GM12892 (cell line): Measurements from ENCODE around the gene TOM1L2.

Experiments used
- POLR2A ChIP-seq: IDR thresholded peaks from 2 replicates; pipeline ENCODE4 v1.6.1; 2011; ENCODE audit warnings: low read depth, low read length, control low read depth
- POLR2AphosphoS5 ChIP-seq: IDR thresholded peaks from 2 replicates; pipeline ENCODE4 v1.6.1; 2011; ENCODE audit warnings: low read depth, low read length, control low read depth

- TF ChIP-seq POLR2AphosphoS5 (no peak), POLR2A (no peak)
Observed at GRCh38 chr17:17978481-17979424, 6.6 kb upstream of the TOM1L2 start.
